ENCODE results near the gene SECISBP2L. TPM values are rescaled to one million over a fixed set of nuclear protein-coding genes. Genes with fewer than 3 reads are reported as not detected.

The SECISBP2L gene
- total RNA-seq, 1 experiment from 2014 or later = 24.7 TPM

DNA sequence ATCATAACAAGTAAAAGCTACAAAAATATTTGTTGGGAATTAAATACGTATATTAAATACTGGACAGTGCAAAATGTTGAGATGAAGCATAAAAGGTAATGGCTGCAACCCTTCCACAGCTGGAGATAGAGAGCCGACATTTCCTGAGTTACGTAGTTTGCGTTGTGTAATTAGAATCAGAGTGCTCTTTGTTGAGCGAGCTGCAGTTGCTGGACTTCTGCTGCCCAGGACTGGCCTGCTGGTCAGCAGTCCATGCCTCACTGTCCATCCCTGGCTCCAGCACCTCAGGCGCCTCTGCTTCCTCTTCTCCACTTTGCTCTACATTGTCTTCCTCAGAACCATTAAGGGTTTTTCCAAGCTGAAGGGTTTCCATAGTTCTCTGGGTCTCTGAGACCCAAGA is 54.1 kb downstream of the SECISBP2L start:
- Histone ChIP-seq H3K27ac (ENCODE audit: insufficient read length, low read depth, low read length) (no peak overlapping the region), H2BK120ac (ENCODE audit: low read depth, low read length, poor library complexity, severe bottlenecking) (no peak overlapping the region), H2AFZ (ENCODE audit: low read length) (no peak overlapping the region), H3K9me3 (ENCODE audit: control insufficient read depth, low read depth, low read length) (no peaks in the 10 kb centered on the region), H3K27me3 (ENCODE audit: insufficient read depth, low read length) (no peaks in the 10 kb centered on the region), H4K5ac (ENCODE audit: insufficient read length, low read depth, low read length) (no peak overlapping the region), H2BK20ac (ENCODE audit: low read depth, low read length, poor library complexity, severe bottlenecking) (no peak overlapping the region), H3T11ph (ENCODE audit: low read length) (no peak overlapping the region), H3K4ac (ENCODE audit: low read depth, low read length) (no peak overlapping the region), H4K20me1 (ENCODE audit: control insufficient read depth, insufficient read depth, insufficient read length) (no peaks in the 10 kb centered on the region), H2BK12ac (ENCODE audit: insufficient read length, low read depth, low read length) (no peak overlapping the region), H3K23me2 (ENCODE audit: insufficient read length, low read depth, low read length, poor library complexity, severe bottlenecking) (no peaks in the 10 kb centered on the region), H4K91ac (ENCODE audit: insufficient read length, low read depth, low read length) (no peak overlapping the region), H3K56ac (ENCODE audit: insufficient read length, low read depth, low read length) (no peak overlapping the region), H3K23ac (ENCODE audit: insufficient read length, low read depth, low read length) (no peak overlapping the region), H2BK15ac (ENCODE audit: low read depth, low read length) (no peak overlapping the region), H3K18ac (ENCODE audit: insufficient read length, low read depth, low read length) (no peak overlapping the region), H4K8ac (replicated peaks; ENCODE audit: insufficient read length, low read depth, low read length) (no peak overlapping the region), H3K79me1 (ENCODE audit: insufficient read depth, low read depth, low read length, poor library complexity, severe bottlenecking) (no peaks in the 10 kb centered on the region), H2BK5ac (ENCODE audit: insufficient read length, low read length) (no peak overlapping the region), H3K14ac (ENCODE audit: insufficient read depth, low read length) (no peak overlapping the region), H3K9ac (ENCODE audit: extremely low read depth, insufficient read length, low read length) (no peak overlapping the region), H3K79me2 (ENCODE audit: insufficient read depth, low read length) (no peaks in the 10 kb centered on the region), H3K4me1 (ENCODE audit: insufficient read depth, low read length) (no peaks in the 10 kb centered on the region), H3K4me2 (ENCODE audit: insufficient read depth, insufficient read length, low read length) (no peak overlapping the region), H2AK5ac (ENCODE audit: insufficient read length, low read length) (no peak overlapping the region)
- H3K27ac Mint-ChIP-seq = no peak overlapping the region
- WGBS (ENCODE audit: extremely low coverage, insufficient read length, low lambda C conversion rate) = no CpG with 5 or more reads among the region's 6 CpGs
- peaks cover 1% of the 10 kb centered on the region; the same call in 1 of the 2 replicates for H3K27me3 Mint-ChIP-seq (ENCODE audit: low read depth)
- H3K4me1 Mint-ChIP-seq = no peaks in the 10 kb centered on the region
- DNase-seq = no peak
- H3K4me3 Mint-ChIP-seq = no peak overlapping the region
- TF ChIP-seq, protein P1, sequence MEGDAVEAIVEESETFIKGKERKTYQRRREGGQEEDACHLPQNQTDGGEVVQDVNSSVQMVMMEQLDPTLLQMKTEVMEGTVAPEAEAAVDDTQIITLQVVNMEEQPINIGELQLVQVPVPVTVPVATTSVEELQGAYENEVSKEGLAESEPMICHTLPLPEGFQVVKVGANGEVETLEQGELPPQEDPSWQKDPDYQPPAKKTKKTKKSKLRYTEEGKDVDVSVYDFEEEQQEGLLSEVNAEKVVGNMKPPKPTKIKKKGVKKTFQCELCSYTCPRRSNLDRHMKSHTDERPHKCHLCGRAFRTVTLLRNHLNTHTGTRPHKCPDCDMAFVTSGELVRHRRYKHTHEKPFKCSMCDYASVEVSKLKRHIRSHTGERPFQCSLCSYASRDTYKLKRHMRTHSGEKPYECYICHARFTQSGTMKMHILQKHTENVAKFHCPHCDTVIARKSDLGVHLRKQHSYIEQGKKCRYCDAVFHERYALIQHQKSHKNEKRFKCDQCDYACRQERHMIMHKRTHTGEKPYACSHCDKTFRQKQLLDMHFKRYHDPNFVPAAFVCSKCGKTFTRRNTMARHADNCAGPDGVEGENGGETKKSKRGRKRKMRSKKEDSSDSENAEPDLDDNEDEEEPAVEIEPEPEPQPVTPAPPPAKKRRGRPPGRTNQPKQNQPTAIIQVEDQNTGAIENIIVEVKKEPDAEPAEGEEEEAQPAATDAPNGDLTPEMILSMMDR (conservative IDR thresholded peaks at IDR 0.05) = no peak
- H3K36me3 Mint-ChIP-seq (ENCODE audit: insufficient read depth in 1 of 3, low read depth in 3 of 3) = peaks cover 7 to 35% (median 26%) of the 10 kb centered on the region in 3 experiments; a peak in 6 of 7 replicates
- H3K9me3 Mint-ChIP-seq = no peaks in the 10 kb centered on the region

Measured in H9 (cell line).